Ovary (tissue), 9 donors: ENCODE results near the gene ZBTB43. TPM values are rescaled to one million over a fixed set of nuclear protein-coding genes. Genes with fewer than 3 reads are reported as not detected.

ENCODE experiments used
- DNase-seq, 5 donors: peaks; one replicate each; pipeline ENCODE4 v3.0.0-alpha.2; 2019 to 2020
- H3K27ac ChIP-seq, 2 donors: fragments of 200-600 bp; one replicate each; pipeline versions ENCODE4 v1.5.1 to v1.8.0; 2019 to 2022
- H3K27me3 ChIP-seq: fragments of 200-600 bp; one replicate; pipeline ENCODE4 v1.8.0; 2022
- H3K36me3 ChIP-seq: fragments of 200-600 bp; sonication (generic); one replicate; pipeline ENCODE4 v1.5.1; 2019
- H3K4me1 ChIP-seq: one replicate; pipeline ENCODE4 v1.8.1; 2013; ENCODE audit warnings: mild to moderate bottlenecking, moderate library complexity; ENCODE audit not compliant: insufficient read depth
- H3K4me3 ChIP-seq: fragments of 200-600 bp; sonication (generic); one replicate; pipeline ENCODE4 v1.5.1; 2017
- H3K9me3 ChIP-seq, 2 donors: fragments of 200-600 bp in 1 of 2; sonication (generic) in 1 of 2; one replicate each; pipeline versions ENCODE4 v1.5.1 to v1.8.1; 2013 to 2019; ENCODE audit warnings: mild to moderate bottlenecking in 1 of 2, moderate library complexity in 1 of 2
- CTCF ChIP-seq, 3 donors: fragments of 450-650 bp in 2 of 3; fragments of 200-600 bp in 1 of 3; IDR thresholded peaks; one replicate each; pipeline versions ENCODE4 v1.5.1 to v1.8.0; 2016 to 2022; ENCODE audit warnings: antibody characterized with exemption in 3 of 3, mild to moderate bottlenecking in 1 of 3
- EP300 ChIP-seq: sonication (generic); formaldehyde crosslinking; IDR thresholded peaks from one replicate; pipeline ENCODE4 v1.6.1; 2017; ENCODE audit warnings: antibody characterized with exemption
- POLR2A ChIP-seq: fragments of 450-650 bp; IDR thresholded peaks from one replicate; pipeline ENCODE4 v1.6.1; 2017; ENCODE audit warnings: antibody characterized with exemption, mild to moderate bottlenecking, moderate library complexity
- WGBS, 3 donors: extraction: QIAGEN DNeasy Blood & Tissue Kit in 1 of 3; methylation state at CpG; one replicate each; pipeline versions ENCODE4 v1.1.5 to v1.1.7; 2013 to 2017; 5-methylcytosine and 5-hydroxymethylcytosine counted together
- intact Hi-C, 4 donors: fragments of 100-400 bp; cut with DNase I; formaldehyde crosslinking; loops; one replicate each; pipeline versions ENCODE4 v1.11.0 to v1.15.1; 2022 to 2023
- polyA plus RNA-seq, 2 donors: library from polyadenylated mRNA; stranded (reverse); fragments of 200-250 nt in 1 of 2; fragments of 350-450 nt in 1 of 2; fragmentation: Illumina TruSeq in 1 of 2; extraction: RNeasy Lipid Tissue Mini Kit (QIAGEN cat#74804) in 1 of 2; gene quantifications; one replicate each; pipeline ENCODE4 v1.2.3, GENCODE V29; 2013 to 2014
- total RNA-seq, 7 donors: library from RNA; depleted of rRNA in 2 of 7; stranded (reverse); fragments of >200 nt in 2 of 7; fragmentation: NEBNext Ultra II Directional in 3 of 7; extraction: Animal tissue kit (Norgen Biotek cat#: 25700) in 3 of 7; gene quantifications; one replicate each; pipeline versions ENCODE4 v1.1.0 to v1.2.4, GENCODE V29; 2016 to 2023
- donor health status: DM: no; HTN: no; CAD: no; lungs with moderate emphysema.
- donor health status: DM: no; HTN: no; CAD: no.
- donor health status: Bipolar disorder and iron deficiency.
- donor health status: DM: yes; HTN: yes; CAD: no.
- donor health status: DM: no; HTN: no; CAD: no.
- donor health status: DM: yes; HTN: yes; CAD: no.

ZBTB43 gene
- total and polyA plus RNA-seq, 9 donors: 5.0 to 33.3 (median 14.8) TPM

DNA sequence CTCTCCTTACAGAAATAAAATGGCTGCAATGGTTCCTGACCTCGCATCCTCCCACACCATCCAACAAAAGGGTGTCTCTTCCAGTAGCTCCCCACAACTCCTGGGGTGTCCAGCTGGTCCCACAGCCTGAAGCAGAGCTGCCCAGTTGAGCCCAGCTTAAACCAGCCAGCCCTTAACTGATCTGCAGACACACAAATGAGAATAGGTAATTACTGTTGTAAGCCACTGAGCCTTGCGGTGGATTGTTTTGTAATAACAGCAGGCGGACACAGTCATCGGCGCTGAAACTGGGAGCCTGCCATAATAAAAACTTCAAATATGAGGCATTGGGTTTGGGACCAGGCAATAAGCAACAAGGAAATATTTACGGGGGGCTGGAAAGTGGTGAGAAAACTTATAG lies 10.4 kb upstream of the ZBTB43 start:
- H3K36me3 ChIP-seq: no peaks in the 10 kb centered on the region
- no peak for DNase-seq
- no peaks in the 10 kb centered on the region for H3K4me1 ChIP-seq
- TF ChIP-seq EP300: no peak
- TF ChIP-seq CTCF (IDR thresholded peaks at IDR 0.05): no peak
- no peak for TF ChIP-seq POLR2A
- no peak overlapping the region for H3K27ac ChIP-seq
- H3K4me3 ChIP-seq: no peak overlapping the region
- WGBS, 3 donors: 62 to 79% (median 75%) methylated on average over 6 of the region's 6 CpGs
- no peaks in the 10 kb centered on the region for H3K9me3 ChIP-seq
- intact Hi-C loops: no loop called here
- no peaks in the 10 kb centered on the region for H3K27me3 ChIP-seq

DNA sequence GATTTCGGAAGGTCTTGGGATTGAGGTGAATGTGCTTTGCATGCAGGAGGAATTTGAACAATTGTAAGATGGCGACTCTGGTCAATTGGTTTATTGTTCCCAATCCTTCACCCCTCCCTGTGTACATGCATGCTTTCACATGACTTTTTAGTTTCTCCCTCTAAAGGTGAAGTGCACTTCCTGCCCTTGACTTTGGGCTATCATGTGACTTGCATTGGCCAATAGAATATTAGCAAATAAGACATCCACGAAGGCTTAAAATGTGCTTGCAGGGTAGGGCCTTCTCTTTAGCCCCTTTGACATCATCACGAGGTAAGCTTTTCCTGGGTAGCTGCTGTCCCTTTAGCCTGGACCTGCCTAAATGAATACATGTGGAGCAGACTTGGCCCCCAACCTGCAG lies 8.1 kb upstream of the ZBTB43 start:
- no peaks in the 10 kb centered on the region for H3K36me3 ChIP-seq
- 77 to 86% (median 80%) methylated on average over 4 of the region's 4 CpGs for WGBS, 3 donors
- H3K4me3 ChIP-seq: no peak overlapping the region
- TF ChIP-seq CTCF (IDR thresholded peaks at IDR 0.05): no peak
- no peaks in the 10 kb centered on the region for H3K4me1 ChIP-seq
- H3K27ac ChIP-seq: no peak overlapping the region
- DNase-seq: no peak
- intact Hi-C loops: no loop called here
- no peaks in the 10 kb centered on the region for H3K27me3 ChIP-seq
- H3K9me3 ChIP-seq: no peaks in the 10 kb centered on the region

GRCh38 chr9:126797903-126798302 lies 6.9 kb upstream of the ZBTB43 start:
- 60 to 83% (median 72%) methylated on average over 2 of the region's 2 CpGs for WGBS, 3 donors
- Histone ChIP-seq H3K4me1 (no peaks in the 10 kb centered on the region), H3K27me3 (no peaks in the 10 kb centered on the region), H3K9me3 (no peaks in the 10 kb centered on the region), H3K27ac (no peak overlapping the region), H3K4me3 (no peak overlapping the region), H3K36me3 (no peaks in the 10 kb centered on the region)
- no peak for DNase-seq
- TF ChIP-seq POLR2A: no peak
- no peak for TF ChIP-seq CTCF (IDR thresholded peaks at IDR 0.05)
- no peak for TF ChIP-seq EP300
- intact Hi-C loops: no loop called here

DNA sequence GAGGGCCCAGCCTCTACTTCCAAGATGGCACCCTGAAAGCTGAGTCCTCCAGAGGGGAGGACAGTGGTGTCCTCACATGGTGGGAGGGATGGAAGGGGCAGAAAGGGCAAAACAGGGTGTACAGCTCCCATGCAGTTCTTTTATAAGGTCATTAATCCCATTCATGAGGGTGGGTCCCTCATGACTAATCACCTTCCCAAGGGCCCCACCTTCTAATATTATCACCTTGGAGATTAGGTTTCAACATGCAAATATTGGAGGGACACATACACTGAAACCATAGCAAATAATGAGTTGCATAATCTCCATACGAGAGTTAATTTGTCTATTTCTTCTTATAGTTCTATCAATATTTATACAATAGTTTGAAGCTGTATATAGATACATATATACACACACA lies 5.8 kb upstream of the ZBTB43 start:
- TF ChIP-seq CTCF (IDR thresholded peaks at IDR 0.05) (no peak), EP300 (no peak), POLR2A (no peak)
- H3K4me1 ChIP-seq: no peaks in the 10 kb centered on the region
- intact Hi-C loops: no loop called here
- H3K4me3 ChIP-seq: no peak overlapping the region
- H3K36me3 ChIP-seq: no peaks in the 10 kb centered on the region
- H3K27me3 ChIP-seq: no peaks in the 10 kb centered on the region
- DNase-seq: no peak
- 84 to 86% (median 86%) methylated on average over 1 of the region's 1 CpG for WGBS, 3 donors
- no peaks in the 10 kb centered on the region for H3K9me3 ChIP-seq
- H3K27ac ChIP-seq: no peak overlapping the region
